H1 (cell line): ENCODE results near the gene BRINP3. TPM values are rescaled to one million over a fixed set of nuclear protein-coding genes. Genes with fewer than 3 reads are reported as not detected.

Experiments
- CTCF ChIA-PET: fragments of 300-600 bp; sonication (Branson Sonifier 250); formaldehyde crosslinking; loops from one replicate; lab custom pipeline; 2021; ENCODE audit not compliant: partially characterized antibody; lab: Charles Lee
- POLR2A ChIA-PET: fragments of 300-600 bp; sonication (Branson Sonifier 250); formaldehyde crosslinking; loops from one replicate; lab custom pipeline; 2021; ENCODE audit warnings: inconsistent platforms; ENCODE audit not compliant: partially characterized antibody; lab: Charles Lee
- DNase-seq, 2 experiments: peaks; one replicate each; pipeline versions ENCODE4 v3.0.0 to v3.0.0-alpha.2; 2010 to 2022; ENCODE audit warnings: low spot score in 2 of 2, low read depth in 1 of 2, mixed read lengths in 1 of 2
- FAIRE-seq: peaks from 2 replicates; lab custom pipeline; 2011; peaks lifted over from hg19 to GRCh38; lab: Jason Lieb, UNC
- H2AFZ ChIP-seq: 2 replicates; pipeline ENCODE4 v1.8.1; 2012; ENCODE audit warnings: low read length, inconsistent platforms
- H2AK5ac ChIP-seq: 2 replicates; pipeline ENCODE4 v1.6.1; 2013; ENCODE audit warnings: low read depth, low read length
- H2BK120ac ChIP-seq: replicated peaks from 2 replicates; pipeline ENCODE3; 2013; ENCODE audit warnings: low read depth, low read length, inconsistent platforms
- H2BK12ac ChIP-seq: 2 replicates; pipeline ENCODE4 v1.6.1; 2013; ENCODE audit warnings: low read depth, low read length
- H2BK15ac ChIP-seq: 2 replicates; pipeline ENCODE4 v1.6.1; 2013; ENCODE audit warnings: low read length
- H2BK20ac ChIP-seq: 2 replicates; pipeline ENCODE4 v1.6.1; 2013; ENCODE audit warnings: low read length
- H2BK5ac ChIP-seq: 2 replicates; pipeline ENCODE4 v1.6.1; 2013; ENCODE audit warnings: low read depth, low read length
- H3K14ac ChIP-seq: 2 replicates; pipeline ENCODE4 v1.6.1; 2013; ENCODE audit warnings: inconsistent platforms; ENCODE audit not compliant: insufficient read length
- H3K18ac ChIP-seq: 2 replicates; pipeline ENCODE4 v1.6.1; 2013; ENCODE audit warnings: low read length; ENCODE audit errors: extremely low read depth
- H3K23ac ChIP-seq: 2 replicates; pipeline ENCODE4 v1.6.1; 2013; ENCODE audit warnings: inconsistent platforms; ENCODE audit not compliant: insufficient read length
- H3K23me2 ChIP-seq: 2 replicates; pipeline ENCODE4 v1.6.1; 2013; ENCODE audit warnings: low read depth, low read length
- H3K27ac ChIP-seq: 2 replicates; pipeline ENCODE4 v1.6.1; 2011; ENCODE audit warnings: low read depth, low read length, inconsistent platforms
- H3K27me3 ChIP-seq, 4 experiments: replicated peaks in 1 of 4; 1 replicate in 1 of 4; 2 replicates in 3 of 4; pipeline versions ENCODE4 v1.6.1 to v1.8.1; 2011 to 2013; ENCODE audit warnings: low read length in 3 of 4, mild to moderate bottlenecking in 3 of 4, inconsistent platforms in 2 of 4, mixed read lengths in 2 of 4, moderate library complexity in 1 of 4; ENCODE audit not compliant: control insufficient read depth in 3 of 4, insufficient read depth in 3 of 4; ENCODE audit errors: extremely low read depth in 1 of 4
- H3K36me3 ChIP-seq, 4 experiments: 2 replicates each; pipeline versions ENCODE4 v1.6.1 to v1.8.1; 2011 to 2013; ENCODE audit warnings: mild to moderate bottlenecking in 4 of 4, low read length in 3 of 4, moderate library complexity in 2 of 4, control low read depth in 1 of 4, inconsistent platforms in 1 of 4; ENCODE audit not compliant: insufficient read depth in 4 of 4, control insufficient read depth in 2 of 4
- H3K4ac ChIP-seq: replicated peaks from 2 replicates; pipeline ENCODE3; 2013; ENCODE audit warnings: low read length, low read depth, mixed read lengths, inconsistent platforms; ENCODE audit not compliant: insufficient read length
- H3K4me1 ChIP-seq, 4 experiments: replicated peaks in 1 of 4; 1 replicate in 1 of 4; 2 replicates in 3 of 4; pipeline versions ENCODE4 v1.6.1 to v1.8.1; 2011 to 2013; ENCODE audit warnings: low read length in 3 of 4, inconsistent platforms in 2 of 4, mixed read lengths in 1 of 4; ENCODE audit not compliant: insufficient read depth in 4 of 4, control insufficient read depth in 3 of 4
- H3K4me2 ChIP-seq, 2 experiments: 2 replicates each; pipeline versions ENCODE4 v1.6.1 to v1.8.1; 2011 to 2013; ENCODE audit warnings: low read depth in 2 of 2, low read length in 2 of 2, control low read depth in 1 of 2, inconsistent platforms in 1 of 2, mild to moderate bottlenecking in 1 of 2; ENCODE audit not compliant: insufficient read depth in 1 of 2
- H3K4me3 ChIP-seq, 4 experiments: fragments of 200-600, 300-600 bp in 1 of 4; sonication (generic), shearing (Covaris generic), sonication (Bioruptor Twin) in 1 of 4; 2 replicates each; pipeline versions ENCODE4 v1.5.1 to v1.8.1; 2011 to 2016; ENCODE audit warnings: low read length in 4 of 4, low read depth in 3 of 4, control low read depth in 2 of 4, inconsistent platforms in 2 of 4, mild to moderate bottlenecking in 2 of 4, mixed read lengths in 1 of 4, moderate library complexity in 1 of 4; ENCODE audit not compliant: insufficient read depth in 2 of 4; ENCODE audit errors: extremely low read depth in 1 of 4
- H3K56ac ChIP-seq: replicated peaks from 2 replicates; pipeline ENCODE3; 2013; ENCODE audit warnings: low read depth, mild to moderate bottlenecking, mixed read lengths, low read length, inconsistent platforms; ENCODE audit not compliant: insufficient read length
- H3K79me1 ChIP-seq: 2 replicates; pipeline ENCODE4 v1.6.1; 2013; ENCODE audit warnings: low read depth, low read length, control low read depth
- H3K79me2 ChIP-seq, 2 experiments: 2 replicates each; pipeline versions ENCODE4 v1.6.1 to v1.8.1; 2012 to 2013; ENCODE audit warnings: low read length in 2 of 2, mild to moderate bottlenecking in 2 of 2, inconsistent platforms in 1 of 2; ENCODE audit not compliant: insufficient read depth in 2 of 2, control insufficient read depth in 1 of 2
- H3K9ac ChIP-seq, 4 experiments: replicated peaks in 1 of 4; 1 replicate in 1 of 4; 2 replicates in 3 of 4; pipeline versions ENCODE4 v1.6.1 to v1.8.1; 2011 to 2013; ENCODE audit warnings: low read depth in 3 of 4, low read length in 3 of 4, control low read depth in 2 of 4, mild to moderate bottlenecking in 2 of 4, moderate library complexity in 2 of 4, inconsistent platforms in 1 of 4; ENCODE audit errors: extremely low read depth in 1 of 4
- H3K9me3 ChIP-seq, 2 experiments: 2 replicates each; pipeline versions ENCODE4 v1.6.1 to v1.8.1; 2012 to 2013; ENCODE audit warnings: mild to moderate bottlenecking in 2 of 2, moderate library complexity in 2 of 2, control low read depth in 1 of 2, inconsistent platforms in 1 of 2, low read depth in 1 of 2, low read length in 1 of 2, mixed read lengths in 1 of 2; ENCODE audit not compliant: insufficient read depth in 2 of 2
- H4K20me1 ChIP-seq, 2 experiments: replicated peaks in 1 of 2; 2 replicates each; pipeline versions ENCODE3 to v1.8.1; 2011 to 2013; ENCODE audit warnings: inconsistent platforms in 2 of 2, low read length in 2 of 2, mild to moderate bottlenecking in 1 of 2; ENCODE audit not compliant: insufficient read depth in 2 of 2, control insufficient read depth in 1 of 2
- H4K5ac ChIP-seq: 2 replicates; pipeline ENCODE4 v1.6.1; 2013; ENCODE audit warnings: low read length, low read depth, mixed read lengths, inconsistent platforms; ENCODE audit not compliant: insufficient read length
- H4K8ac ChIP-seq: 2 replicates; pipeline ENCODE4 v1.8.0; 2013; ENCODE audit warnings: mild to moderate bottlenecking, moderate library complexity, low read length, inconsistent platforms; ENCODE audit not compliant: insufficient read depth; ENCODE audit errors: extremely low read depth
- H4K91ac ChIP-seq: replicated peaks from 2 replicates; pipeline ENCODE3; 2013; ENCODE audit warnings: low read length, mixed read lengths, inconsistent platforms; ENCODE audit not compliant: insufficient read length
- CBX8 ChIP-seq: fragments of 300-800, 300-1000 bp; sonication (generic); IDR thresholded peaks from 2 replicates; pipeline ENCODE4 v1.7.1; 2016; ENCODE audit warnings: low read depth, low read length, borderline replicate concordance
- CTBP2 ChIP-seq: IDR thresholded peaks from 2 replicates; pipeline ENCODE4 v1.7.0; 2011; ENCODE audit warnings: borderline replicate concordance, mild to moderate bottlenecking, moderate library complexity, mixed read lengths, low read length; ENCODE audit not compliant: insufficient read depth, insufficient read length
- HDAC6 ChIP-seq: IDR thresholded peaks from one replicate; pipeline ENCODE4 v1.7.1; 2012; ENCODE audit warnings: low read depth, mild to moderate bottlenecking, inconsistent platforms, low read length, moderate library complexity
- NANOG ChIP-seq: IDR thresholded peaks from 2 replicates; pipeline ENCODE4 v1.6.1; 2011; ENCODE audit warnings: low read length, low read depth, mild to moderate bottlenecking, inconsistent platforms; ENCODE audit not compliant: insufficient read depth, poor library complexity, severe bottlenecking
- RFX5 ChIP-seq: IDR thresholded peaks from 2 replicates; pipeline ENCODE4 v1.6.1; 2011; ENCODE audit warnings: low read depth, low read length, improper control_type of control experiment, borderline replicate concordance
- RXRA ChIP-seq: IDR thresholded peaks from 2 replicates; pipeline ENCODE4 v1.6.1; 2011; ENCODE audit warnings: low read depth, mild to moderate bottlenecking, low read length, moderate library complexity; ENCODE audit not compliant: insufficient read depth
- TAF7 ChIP-seq: optimal IDR thresholded peaks from 2 replicates; pipeline ENCODE3; 2011; ENCODE audit warnings: low read depth, mild to moderate bottlenecking, inconsistent platforms, low read length, moderate library complexity, borderline replicate concordance
- TBP ChIP-seq: IDR thresholded peaks from 2 replicates; pipeline ENCODE4 v1.6.1; 2011; ENCODE audit warnings: low read depth, low read length, improper control_type of control experiment
- YY1 ChIP-seq: IDR thresholded peaks from 2 replicates; pipeline ENCODE4 v1.6.1; 2011; ENCODE audit warnings: low read depth, mild to moderate bottlenecking, low read length
- WGBS, 2 experiments: shearing (Covaris generic) in 1 of 2; methylation state at CpG; one replicate each; pipeline versions ENCODE4 v1.1.6 to v1.1.7; 2013 to 2015; ENCODE audit warnings: low lambda C conversion rate in 2 of 2, mixed read lengths in 2 of 2, inconsistent platforms in 1 of 2, low coverage in 1 of 2, missing lambda C conversion rate in 1 of 2; ENCODE audit not compliant: insufficient replicate concordance in 2 of 2, insufficient coverage in 1 of 2, insufficient read length in 1 of 2; ENCODE audit errors: extremely low coverage in 1 of 2, missing lambda C conversion rate in 1 of 2; 5-methylcytosine and 5-hydroxymethylcytosine counted together
- polyA plus RNA-seq, 7 experiments: library from polyadenylated mRNA; depleted of rRNA in 3 of 7; stranded (reverse) in 5 of 7; unstranded in 2 of 7; fragments of >200 nt in 5 of 7; fragments of 200-250 nt in 2 of 7; gene quantifications; 1 replicate in 5 of 7; 2 replicates in 1 of 7; 4 replicates in 1 of 7; pipeline versions ENCODE4 v1.2.1 to v1.2.3, GENCODE V29; 2011 to 2013; ENCODE audit warnings: missing spikeins in 2 of 7, mixed read lengths in 2 of 7
- total RNA-seq: library from RNA; stranded (reverse); fragmentation: NEBNext Ultra II Directional; extraction: Animal tissue kit (Norgen Biotek cat#: 25700); gene quantifications from 2 replicates; pipeline ENCODE4 v1.2.1, GENCODE V29; 2021
- TF ChIP-seq, protein P1 (sequence below): IDR thresholded peaks from 2 replicates; pipeline ENCODE4 v1.6.1; 2012; ENCODE audit warnings: low read length, inconsistent platforms

The BRINP3 gene
- total and polyA plus RNA-seq, 2 of the 8 experiments (the other 6 are each of a cell fraction or from before 2014, with no cell fraction given) = not detected

DNA sequence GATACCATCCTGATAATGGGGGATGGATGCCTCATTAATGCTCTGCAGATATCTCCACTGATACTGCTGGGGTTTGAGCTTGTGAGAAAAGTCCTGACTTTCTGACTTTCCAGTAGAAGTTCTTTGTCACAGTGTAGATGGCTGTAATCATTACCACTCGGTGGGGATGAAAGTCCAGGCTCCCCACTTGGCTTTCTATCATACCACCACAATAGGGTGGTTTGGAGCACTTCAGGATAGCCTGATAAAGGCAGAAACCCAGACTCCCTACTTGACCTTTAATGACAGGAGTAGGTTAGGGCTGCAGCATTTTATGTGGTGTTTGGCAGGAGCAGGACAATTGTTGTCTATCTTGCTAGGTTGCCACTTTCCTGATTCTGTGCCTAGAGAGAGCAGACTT lies 294.1 kb downstream of the BRINP3 start:
- no peak overlapping the region for H3K9ac ChIP-seq
- no peaks in the 10 kb centered on the region for H3K27me3 ChIP-seq
- DNase-seq (no peak), FAIRE-seq (no peak)
- H3K23ac ChIP-seq = no peak overlapping the region
- no peaks in the 10 kb centered on the region for H3K4me1 ChIP-seq
- H2AFZ ChIP-seq = 0 out of 2 replicates have a peak overlapping the region, but pooled peaks have one; percentile 14
- H3K4ac ChIP-seq = no peak overlapping the region
- no peak overlapping the region for H2BK20ac ChIP-seq
- no peak overlapping the region for H2AK5ac ChIP-seq
- no peak overlapping the region for H4K91ac ChIP-seq
- no peaks in the 10 kb centered on the region for H4K20me1 ChIP-seq
- H3K36me3 ChIP-seq = no peaks in the 10 kb centered on the region
- no peak overlapping the region for H4K5ac ChIP-seq
- no peak overlapping the region for H2BK12ac ChIP-seq
- no peaks in the 10 kb centered on the region for H3K79me1 ChIP-seq
- H3K4me3 ChIP-seq = no peak overlapping the region
- 85% methylated on average over 1 of the region's 1 CpG; no CpG with 5 or more reads in 1 of the 2 experiments for WGBS, 2 experiments
- no peak overlapping the region for H3K4me2 ChIP-seq
- POLR2A ChIA-PET = no interaction called here
- H3K14ac ChIP-seq = no peak overlapping the region
- H2BK120ac ChIP-seq = no peak overlapping the region
- H3K79me2 ChIP-seq = no peaks in the 10 kb centered on the region
- no peaks in the 10 kb centered on the region for H3K9me3 ChIP-seq
- no peak overlapping the region for H3K56ac ChIP-seq
- H3K27ac ChIP-seq = no peak overlapping the region
- H2BK5ac ChIP-seq = no peak overlapping the region
- CTCF ChIA-PET = interaction anchor here (0.9 kb wide), 2 partner anchors 63 to 947 kb away, joined by 3 to 4 read pairs; no protein-coding TSS in a partner anchor
- no peak overlapping the region for H2BK15ac ChIP-seq
- H3K23me2 ChIP-seq = no peaks in the 10 kb centered on the region
- no peak overlapping the region for H4K8ac ChIP-seq
- H3K18ac ChIP-seq = no peak overlapping the region
- TF ChIP-seq HDAC6 (no peak), NANOG (no peak), RFX5 (no peak), TAF7 (no peak), CTBP2 (no peak), RXRA (no peak), TBP (no peak), YY1 (no peak), CBX8 (no peak)
- TF ChIP-seq, protein P1, sequence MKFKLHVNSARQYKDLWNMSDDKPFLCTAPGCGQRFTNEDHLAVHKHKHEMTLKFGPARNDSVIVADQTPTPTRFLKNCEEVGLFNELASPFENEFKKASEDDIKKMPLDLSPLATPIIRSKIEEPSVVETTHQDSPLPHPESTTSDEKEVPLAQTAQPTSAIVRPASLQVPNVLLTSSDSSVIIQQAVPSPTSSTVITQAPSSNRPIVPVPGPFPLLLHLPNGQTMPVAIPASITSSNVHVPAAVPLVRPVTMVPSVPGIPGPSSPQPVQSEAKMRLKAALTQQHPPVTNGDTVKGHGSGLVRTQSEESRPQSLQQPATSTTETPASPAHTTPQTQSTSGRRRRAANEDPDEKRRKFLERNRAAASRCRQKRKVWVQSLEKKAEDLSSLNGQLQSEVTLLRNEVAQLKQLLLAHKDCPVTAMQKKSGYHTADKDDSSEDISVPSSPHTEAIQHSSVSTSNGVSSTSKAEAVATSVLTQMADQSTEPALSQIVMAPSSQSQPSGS = no peak
